Fibroblast of villous mesenchyme (primary cell): ENCODE data around the gene CCSER2. TPM values are rescaled to one million over a fixed set of nuclear protein-coding genes. Genes with fewer than 3 reads are reported as not detected.

Source experiments
- DNase-seq: peaks from one replicate; pipeline ENCODE4 v3.0.0-alpha.2; 2010; ENCODE audit warnings: low read depth
- H3K4me3 ChIP-seq: 2 replicates; pipeline ENCODE4 v1.5.1; 2011; ENCODE audit warnings: low read depth, mild to moderate bottlenecking, low read length
- CTCF ChIP-seq: IDR thresholded peaks from 2 replicates; pipeline ENCODE4 v1.5.1; 2012; ENCODE audit warnings: low read depth, mild to moderate bottlenecking, low read length; ENCODE audit not compliant: insufficient read depth
- total RNA-seq: library from RNA; depleted of rRNA; stranded (reverse); fragments of >200 nt; gene quantifications from 2 replicates; pipeline ENCODE4 v1.2.3, GENCODE V29; 2012

Gene CCSER2
- total RNA-seq, 1 donor, result 48.4 TPM

- TF ChIP-seq CTCF, result no peak
- no peak for DNase-seq
- no peak overlapping the region for H3K4me3 ChIP-seq
These were observed 62.0 kb downstream of the CCSER2 start for GRCh38 chr10:84390364-84390763.

- no peak for TF ChIP-seq CTCF
- no peak for DNase-seq
- H3K4me3 ChIP-seq, result no peak overlapping the region
These were observed 62.9 kb downstream of the CCSER2 start for GRCh38 chr10:84391326-84391725.

GRCh38 chr10:84392181-84392580 is 63.8 kb downstream of the CCSER2 start:
- no peak for DNase-seq

GRCh38 chr10:84395581-84395980 is 67.2 kb downstream of the CCSER2 start:
- no peak for TF ChIP-seq CTCF
- H3K4me3 ChIP-seq, result no peak overlapping the region
- DNase-seq, result no peak

More at GRCh38 chr10:84392181-84392580, 63.8 kb downstream of the CCSER2 start:
- TF ChIP-seq CTCF, result no peak
- no peak overlapping the region for H3K4me3 ChIP-seq

GRCh38 chr10:84397735-84398144 is 69.4 kb downstream of the CCSER2 start:
- no peak for TF ChIP-seq CTCF
- no peak overlapping the region for H3K4me3 ChIP-seq
- no peak for DNase-seq

- no peak for DNase-seq
- TF ChIP-seq CTCF, result no peak
These were observed 70.3 kb downstream of the CCSER2 start for GRCh38 chr10:84398696-84399095.

GRCh38 chr10:84401854-84402611 is 73.6 kb downstream of the CCSER2 start:
- no peak for TF ChIP-seq CTCF
- no peak overlapping the region for H3K4me3 ChIP-seq
- no peak for DNase-seq

More at GRCh38 chr10:84398696-84399095, 70.3 kb downstream of the CCSER2 start:
- H3K4me3 ChIP-seq, result no peak overlapping the region
